GM21529 (cell line): Measurements from ENCODE around the gene KIF9.
"Not testable (repeated sequence)": the region's sequence is repeated elsewhere in the genome, so short reads cannot be mapped to it uniquely, and the experiment has no call there.

Experiments
- ATAC-seq: cut with Tn5 transposase; IDR thresholded peaks from one replicate; pipeline ENCODE4 v1.9.1; 2021; ENCODE audit not compliant: unreplicated experiment

The KIF9 gene

DNA sequence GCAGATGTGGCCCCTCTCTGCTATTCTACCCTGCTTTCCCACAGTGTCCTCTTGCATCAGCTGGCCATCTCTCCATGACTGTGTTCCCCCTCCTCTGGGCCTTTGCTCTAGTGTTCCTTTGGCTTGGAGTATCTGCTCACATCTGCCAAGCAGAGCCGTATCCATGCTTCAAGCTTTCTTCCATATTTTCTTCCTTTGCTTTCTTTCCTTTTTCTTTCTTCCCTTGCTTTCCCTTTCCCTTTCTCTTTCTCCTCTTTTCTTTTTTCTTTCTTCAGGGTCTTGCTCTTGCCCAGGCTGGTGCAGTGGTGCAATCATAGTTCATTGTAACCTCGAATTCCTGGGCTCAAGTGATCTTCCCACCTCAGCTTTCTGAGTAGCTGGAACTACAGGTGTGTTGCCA lies 12.7 kb upstream of the KIF9 start:
- ATAC-seq, result no peak

DNA sequence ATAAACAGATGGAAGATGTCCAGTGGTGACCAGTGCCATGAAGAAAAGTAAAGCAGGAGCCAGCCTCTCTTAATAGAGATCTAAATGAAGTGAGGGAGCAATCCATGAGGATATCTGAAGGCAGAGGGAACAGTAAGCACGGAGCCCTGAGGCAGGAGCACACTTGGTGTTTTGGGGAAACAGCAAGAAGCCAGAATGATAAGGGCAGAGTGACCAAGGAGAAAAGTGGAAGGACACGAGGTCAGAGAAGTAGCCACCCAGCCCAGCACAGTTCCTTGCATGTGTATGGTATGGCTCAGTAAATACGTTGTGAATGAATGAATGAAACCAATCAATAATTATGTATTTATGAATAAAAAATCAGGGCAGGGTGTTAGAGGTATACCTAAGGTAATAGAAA lies 11.8 kb upstream of the KIF9 start:
- ATAC-seq, result no peak

DNA sequence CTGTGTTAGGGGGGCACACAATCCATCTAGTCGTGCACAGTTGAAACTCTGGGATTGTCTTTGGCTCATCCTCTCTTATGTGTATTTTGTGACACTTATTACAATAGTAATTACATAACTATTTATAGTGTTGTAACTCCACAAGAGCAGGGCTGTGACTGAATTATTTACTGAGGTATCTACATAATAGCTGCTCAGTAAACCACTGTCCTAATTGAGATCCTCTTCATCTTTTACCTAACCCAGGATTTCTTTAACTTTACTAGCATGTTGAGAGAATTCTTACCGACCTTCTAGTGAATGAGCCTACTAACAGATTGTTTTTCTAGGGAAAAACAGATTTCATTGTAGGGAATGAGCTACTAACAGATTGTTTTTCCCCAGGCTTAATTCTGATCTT lies 11.2 kb upstream of the KIF9 start:
- no peak for ATAC-seq

DNA sequence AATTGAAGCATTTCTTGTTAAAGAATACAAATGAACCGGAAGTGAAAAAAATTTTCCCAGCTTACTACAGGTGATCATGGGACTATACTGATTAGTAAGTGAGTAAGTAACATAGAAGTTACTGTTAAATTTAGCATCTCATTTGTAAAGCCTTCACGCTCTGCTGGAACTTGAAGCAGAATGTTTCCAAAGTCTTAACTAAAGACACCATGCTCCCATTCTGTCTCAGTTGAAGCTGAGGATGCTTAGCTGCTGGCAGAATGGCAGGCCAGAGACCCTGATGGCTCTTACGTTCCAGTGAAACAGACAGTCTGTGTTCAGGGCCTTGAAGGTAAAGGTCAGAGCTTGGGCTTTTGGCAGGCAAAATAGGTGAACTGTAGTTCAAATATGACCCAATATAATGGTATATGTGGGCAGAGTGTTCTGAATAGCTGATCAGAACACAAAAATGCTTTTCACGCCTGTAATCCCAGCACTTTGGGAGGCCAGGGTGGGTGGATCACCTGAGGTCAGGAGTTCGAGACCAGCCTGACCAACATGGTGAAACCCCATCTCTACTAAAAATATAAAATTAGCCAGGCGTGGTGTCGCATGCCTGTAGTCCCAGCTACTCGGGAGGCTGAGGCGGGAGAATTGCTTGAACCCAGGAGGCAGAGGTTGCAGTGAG lies 9.3 kb upstream of the KIF9 start:
- not testable (repeated sequence) for ATAC-seq

DNA sequence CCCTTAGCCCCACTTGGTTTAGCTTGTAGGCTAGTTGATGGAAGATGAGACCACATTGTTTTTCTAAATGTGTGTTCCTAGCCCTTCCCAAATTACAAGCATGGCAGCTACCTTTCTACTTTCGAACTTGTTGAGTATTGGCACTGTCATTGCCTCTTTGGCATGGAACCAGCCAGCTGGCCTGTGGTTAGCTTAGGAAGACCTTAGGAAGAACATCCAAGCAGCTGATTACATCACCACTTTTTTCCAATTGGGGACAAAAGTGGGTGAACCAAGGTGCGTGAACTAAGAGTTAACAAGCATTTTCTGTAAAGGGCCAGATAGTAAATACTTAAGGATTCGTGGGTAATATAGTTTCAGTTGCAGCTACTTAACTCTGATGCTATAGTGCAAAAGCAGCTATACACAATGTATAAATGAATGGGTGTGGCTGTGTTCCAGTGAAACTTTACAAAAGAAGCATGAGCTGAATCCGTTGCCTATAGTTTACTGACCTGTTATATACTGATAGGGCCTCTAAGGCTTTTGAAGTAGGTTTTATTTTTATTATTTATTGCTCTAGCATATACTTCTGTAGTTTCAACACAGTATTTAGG lies 8.7 kb upstream of the KIF9 start:
- no peak for ATAC-seq

DNA sequence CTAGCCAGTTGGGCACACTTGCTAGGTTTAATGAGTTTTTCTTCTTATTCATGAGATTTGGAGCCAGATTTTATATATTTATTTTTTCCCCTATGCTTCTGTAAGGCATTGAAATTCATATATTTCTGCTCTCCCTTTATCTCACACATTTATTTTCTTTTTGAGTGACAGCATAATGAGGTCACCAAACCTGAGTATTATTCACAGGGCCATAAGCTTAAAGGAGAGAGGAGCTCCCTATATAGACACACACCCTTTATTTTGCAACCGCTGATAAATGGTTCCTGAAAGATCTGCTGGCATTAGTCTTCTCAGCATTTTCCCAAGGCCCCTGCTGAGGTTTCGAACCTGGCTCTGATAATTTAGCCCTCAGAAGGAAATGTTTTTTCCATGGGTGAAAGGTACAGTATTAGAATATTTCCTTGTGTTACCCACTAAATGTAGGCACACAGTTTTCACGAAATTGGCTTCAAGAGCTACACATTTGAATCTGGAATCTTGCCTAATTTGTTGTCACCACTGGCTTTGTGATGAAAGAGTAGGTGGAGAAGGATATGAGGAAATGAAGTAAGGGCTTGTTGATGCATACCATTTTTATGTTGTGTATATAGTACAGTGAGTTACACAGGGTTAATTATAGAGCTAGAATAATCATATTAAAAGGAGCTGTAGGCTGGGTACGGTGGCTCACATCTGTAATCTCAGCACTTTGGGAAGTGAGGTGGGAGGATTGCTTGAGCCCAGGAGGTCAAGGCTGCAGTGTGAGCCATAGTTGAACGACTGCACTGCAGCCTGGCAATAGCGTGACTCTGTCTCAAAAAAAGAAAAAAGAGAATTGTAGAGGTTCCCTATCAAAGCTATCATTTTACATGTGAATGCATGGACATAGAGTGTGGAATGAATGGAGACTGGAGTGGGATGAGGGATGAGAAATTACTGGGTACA lies 6.6 kb upstream of the KIF9 start:
- no peak for ATAC-seq

DNA sequence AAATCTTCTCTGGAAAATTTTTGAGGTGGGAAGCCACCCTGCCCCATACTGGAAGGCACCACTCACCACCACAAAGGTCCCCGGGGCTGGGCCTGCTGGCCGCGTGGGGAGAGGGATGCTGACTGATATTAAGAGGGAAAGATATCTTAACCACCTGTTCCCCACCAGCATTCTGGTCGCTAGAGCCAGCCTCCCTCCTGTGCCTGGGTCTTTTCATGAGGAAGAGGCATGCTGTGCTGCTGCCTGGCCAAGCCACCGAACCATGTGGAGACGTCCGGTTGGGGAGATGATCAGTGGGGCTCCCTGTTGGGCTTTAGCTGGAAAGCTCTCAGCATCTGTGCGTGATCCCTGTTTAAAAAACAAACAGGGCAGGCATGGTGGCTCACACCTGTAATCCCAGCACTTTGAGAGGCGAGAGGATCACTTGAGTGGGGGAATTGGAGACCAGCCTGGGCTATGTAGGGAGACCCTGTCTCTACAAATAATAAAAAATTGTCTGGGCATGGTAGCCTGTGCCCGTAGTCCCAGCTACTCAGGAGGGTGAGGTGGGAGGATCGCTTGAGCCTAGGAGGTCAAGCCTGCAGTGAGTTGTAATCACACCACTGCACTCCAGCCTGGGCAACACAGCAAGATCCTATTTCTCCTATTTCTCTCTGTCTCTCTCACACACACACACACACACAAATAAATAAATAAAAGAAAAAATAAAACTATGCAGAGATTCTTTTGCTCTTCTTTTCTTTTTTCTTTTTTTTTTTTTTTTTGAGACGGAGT lies 1.2 kb upstream of the KIF9 start:
- ATAC-seq, result no peak

DNA sequence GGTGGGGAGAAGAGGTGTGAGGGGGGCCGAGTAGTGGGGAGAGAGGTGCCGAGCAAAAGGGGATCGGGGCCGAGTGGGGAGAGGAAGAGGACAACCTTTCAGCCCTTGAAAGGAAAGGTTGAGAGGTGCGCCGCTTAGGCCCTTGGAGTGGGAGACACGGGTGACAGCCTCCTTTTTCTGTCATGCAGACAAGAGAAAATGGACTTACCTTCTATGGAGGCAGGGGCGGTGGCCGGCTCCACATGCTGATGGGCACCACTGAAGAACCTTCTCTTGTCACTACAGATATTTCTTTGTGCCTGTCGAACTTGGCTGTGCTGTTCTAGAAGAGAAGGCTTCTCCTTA lies 566 bp upstream of the KIF9 start:
- ATAC-seq, result peak; percentile 4

DNA sequence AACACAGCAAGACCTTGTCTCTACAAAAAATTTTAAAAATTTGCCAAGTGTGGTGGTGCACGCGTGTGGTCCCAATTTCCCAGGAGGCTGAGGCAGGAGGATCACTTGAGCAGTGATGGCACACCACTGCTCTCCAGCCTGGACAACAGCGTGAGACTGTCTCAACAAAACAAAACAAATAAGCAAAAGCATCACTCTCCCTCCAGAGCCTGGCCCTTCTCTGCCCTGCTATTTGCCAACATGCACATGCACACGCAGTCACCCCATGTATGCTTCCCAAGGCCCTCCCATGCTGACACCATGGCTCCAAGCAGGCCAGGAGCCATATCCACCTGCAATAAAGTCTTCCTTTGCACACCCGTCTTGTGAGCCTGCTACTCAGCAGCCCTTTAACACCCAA lies 2.1 kb downstream of the KIF9 start:
- ATAC-seq, result no peak

DNA sequence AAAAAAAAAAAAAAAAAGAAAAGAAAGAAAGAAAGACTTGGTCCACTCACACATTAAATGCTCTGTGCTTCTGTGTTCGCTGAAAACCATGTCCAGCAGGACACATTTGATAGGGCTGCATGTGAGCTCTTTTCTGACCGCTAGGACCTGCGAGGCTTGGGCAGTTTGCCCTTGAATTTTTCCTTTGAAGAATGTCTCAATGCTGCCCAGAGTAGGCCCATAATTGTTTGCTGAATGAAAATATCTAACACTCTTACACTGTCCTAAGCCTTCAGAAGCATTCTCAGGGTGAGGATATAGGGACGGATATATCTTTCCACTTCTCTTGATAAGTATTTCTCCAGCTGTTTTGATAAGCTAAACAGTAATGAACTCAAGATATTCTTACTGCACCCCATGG lies 6.0 kb downstream of the KIF9 start:
- ATAC-seq, result no peak

DNA sequence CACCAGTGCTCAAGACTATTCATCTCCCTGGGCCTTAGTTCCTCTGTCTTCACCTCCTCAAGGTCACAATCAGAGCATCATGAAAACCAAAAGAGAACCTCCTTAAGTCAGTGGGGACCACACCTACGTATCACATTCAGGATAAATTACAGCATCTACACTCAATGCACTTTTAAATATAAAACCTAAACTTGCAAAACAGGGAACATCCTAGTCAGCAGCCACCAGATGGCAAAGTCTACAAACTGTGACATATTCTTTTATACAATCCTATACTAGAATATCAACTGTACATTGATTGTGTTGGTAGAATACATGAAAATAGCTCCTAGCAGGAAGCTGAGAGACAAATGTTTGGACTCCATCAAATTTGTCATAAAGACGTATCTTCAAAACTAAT lies 7.9 kb downstream of the KIF9 start:
- ATAC-seq, result no peak

DNA sequence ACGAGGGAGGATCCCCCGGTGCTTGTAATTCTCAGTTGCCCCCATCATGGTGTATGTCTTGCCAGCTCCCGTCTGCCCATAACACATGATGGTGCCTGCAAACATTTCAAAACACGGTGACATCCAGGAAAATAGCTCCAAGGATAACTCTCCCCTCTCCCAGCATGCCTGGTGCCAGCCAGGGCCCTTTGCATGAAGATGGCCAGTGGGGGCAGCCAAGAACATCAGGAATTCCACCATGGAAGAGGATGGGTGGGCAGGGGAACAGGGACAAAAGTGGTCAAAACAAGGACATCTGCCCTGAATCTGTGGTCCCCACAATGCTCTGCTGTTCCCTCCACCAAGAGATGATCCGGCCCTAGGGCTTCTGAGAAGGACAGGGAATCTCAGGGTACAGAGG lies 9.0 kb downstream of the KIF9 start:
- ATAC-seq, result no peak

DNA sequence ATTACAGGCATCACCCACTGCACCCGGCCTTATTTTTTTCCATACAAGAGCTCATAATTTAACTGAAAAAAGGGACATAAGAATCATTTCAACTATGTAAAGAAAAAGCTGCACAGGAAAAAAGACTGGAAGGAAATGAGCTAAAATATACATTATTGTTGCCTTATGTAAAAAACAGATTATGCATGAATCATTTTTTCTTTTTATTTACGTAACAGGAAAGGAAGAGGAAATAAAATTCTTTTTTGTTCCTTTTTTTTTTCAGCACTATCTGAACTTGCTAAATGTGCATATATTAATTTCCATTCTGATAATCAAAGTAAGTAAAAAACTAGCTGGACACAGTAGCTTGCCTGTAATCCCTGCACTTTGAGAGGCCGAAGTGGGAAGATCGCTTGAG lies 12.1 kb downstream of the KIF9 start:
- no peak for ATAC-seq

DNA sequence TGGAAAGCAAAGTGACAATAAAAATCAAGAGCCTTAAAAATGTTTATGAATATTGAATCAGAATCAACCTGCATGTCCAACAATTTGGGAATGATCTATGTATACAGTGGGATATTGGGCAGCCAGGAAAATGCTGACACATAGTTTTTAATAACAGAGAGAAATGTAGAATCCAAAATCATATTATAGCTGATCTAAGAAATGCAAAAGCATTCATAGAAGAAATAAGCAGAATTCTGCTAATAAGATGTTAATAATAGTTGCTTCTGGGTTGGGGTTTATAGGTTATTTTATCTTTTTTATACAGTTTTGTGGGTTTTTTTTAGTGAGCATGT lies 15.1 kb downstream of the KIF9 start:
- no peak for ATAC-seq

DNA sequence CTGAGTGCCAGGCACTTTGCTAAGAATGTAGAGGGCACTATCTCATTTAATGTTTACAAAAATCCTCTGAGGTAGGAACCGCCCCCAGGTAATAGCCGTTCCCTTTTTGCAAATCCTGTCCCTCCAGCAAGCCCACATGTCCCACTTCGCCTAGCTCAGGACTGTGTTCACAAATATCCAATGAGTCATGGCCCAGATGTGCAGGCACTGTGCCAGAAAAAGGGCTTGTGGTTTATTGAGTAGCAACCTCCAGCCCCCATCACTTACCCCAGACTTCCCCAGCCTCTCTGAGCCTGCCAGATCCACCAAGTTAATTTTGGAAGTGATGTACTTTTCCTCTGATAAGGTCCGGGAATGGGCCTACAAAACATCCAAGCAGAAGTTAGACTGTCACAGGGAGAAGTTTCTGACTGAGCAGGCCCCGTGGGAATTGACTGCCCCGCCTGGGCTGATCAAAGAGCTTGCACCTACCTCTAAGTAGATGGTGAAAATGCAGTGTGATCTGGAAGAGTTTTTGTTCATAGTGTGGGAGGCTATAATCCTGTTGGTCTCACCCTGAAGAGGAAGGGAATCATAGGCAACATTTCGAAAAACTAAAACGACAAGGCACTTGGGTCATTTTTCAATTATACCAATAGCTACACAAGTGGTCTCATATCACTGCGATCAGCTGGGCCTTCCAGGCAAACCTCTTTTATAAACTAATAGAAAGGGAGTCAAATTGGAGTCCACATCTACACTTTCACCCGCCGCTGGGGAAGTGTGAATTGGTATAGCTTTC lies 15.7 kb downstream of the KIF9 start:
- ATAC-seq, result no peak

DNA sequence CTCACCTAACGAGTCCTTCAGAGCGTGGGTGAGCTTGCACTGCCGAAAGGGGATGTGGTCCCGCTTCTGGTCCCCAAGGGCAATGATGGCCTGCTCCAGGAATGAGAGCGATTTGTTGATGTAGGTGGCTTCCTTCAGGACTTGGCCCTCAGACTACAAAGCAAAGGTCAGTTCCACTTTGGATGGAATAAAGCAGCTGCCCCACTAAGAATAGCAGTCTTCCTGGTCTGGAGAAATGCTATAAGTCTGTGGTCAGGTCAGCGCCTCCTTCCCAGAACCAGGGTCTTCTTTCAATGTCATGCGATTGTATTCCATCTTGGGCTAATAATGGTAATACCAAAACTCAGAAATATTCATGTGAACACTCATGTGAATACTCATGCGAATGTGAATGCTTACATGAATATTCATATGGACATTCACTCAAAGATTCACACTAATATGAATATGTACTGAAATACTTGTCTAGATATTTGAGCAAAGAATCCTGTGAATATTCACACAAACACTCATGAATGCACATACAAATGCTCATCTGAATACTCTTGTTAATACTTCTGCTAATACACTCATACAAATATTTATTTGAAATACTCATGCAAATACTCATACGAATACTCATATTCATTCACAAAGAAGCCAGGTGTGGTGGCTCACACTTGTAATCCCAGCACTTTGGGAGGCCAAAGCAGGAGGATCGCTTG lies 16.7 kb downstream of the KIF9 start:
- ATAC-seq, result no peak

DNA sequence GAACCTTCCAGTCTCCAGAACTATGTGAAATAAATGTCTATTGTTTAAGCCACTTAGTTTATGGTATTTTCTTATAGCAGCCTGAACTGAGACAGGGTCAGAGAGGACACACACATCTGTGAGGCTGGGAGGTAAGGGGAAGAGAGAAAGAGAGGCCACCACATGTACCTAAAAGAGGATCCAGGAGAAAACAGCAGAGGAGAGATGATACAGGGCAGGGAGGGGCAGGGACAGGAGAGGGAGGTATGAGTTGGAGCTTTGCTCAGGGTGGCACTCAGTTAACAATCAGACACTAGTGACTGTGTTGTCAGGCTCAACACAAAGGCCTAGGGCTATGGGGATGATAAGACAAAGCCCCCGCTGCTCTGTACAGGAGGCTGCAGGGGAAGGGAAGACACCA lies 17.6 kb downstream of the KIF9 start:
- ATAC-seq, result no peak

DNA sequence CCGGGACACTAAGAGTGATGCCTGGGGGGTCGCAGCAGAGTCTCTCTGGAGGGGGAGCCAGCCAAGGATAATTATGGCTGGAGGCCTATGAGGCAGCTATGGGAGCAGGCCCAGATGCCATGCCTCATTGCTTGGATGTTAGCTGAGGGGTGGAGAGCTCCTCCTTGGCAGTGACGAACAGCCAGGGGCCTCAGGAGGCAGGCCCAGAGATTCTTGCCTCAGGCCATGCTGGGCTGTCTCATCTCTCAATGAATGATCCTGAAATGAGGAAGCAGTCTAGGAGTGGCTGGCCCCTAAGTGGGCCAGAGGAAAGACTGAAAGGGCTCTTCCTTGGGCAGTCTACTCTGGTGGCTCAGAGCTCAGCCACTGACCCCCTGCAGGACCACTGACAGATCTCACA lies 21.3 kb downstream of the KIF9 start:
- no peak for ATAC-seq

DNA sequence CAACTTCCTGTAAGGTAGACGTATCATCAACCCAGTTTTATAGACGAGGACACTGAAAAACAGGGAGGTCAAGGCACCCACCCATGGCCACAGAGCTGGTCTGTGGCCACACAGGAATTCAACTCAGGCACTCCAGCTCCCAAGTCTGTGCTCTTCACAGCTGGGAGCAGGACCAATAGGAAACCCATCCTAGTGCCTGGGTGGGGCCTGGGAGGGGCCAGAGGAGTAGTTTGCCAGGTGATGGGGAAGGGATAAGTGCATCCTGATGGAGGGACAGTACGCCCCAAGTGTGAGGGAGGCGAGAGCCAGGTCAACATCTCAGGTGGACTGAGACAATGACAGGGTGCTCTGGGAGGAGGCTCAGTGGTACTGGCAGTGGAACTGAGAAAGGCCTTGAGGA lies 22.0 kb downstream of the KIF9 start:
- no peak for ATAC-seq

DNA sequence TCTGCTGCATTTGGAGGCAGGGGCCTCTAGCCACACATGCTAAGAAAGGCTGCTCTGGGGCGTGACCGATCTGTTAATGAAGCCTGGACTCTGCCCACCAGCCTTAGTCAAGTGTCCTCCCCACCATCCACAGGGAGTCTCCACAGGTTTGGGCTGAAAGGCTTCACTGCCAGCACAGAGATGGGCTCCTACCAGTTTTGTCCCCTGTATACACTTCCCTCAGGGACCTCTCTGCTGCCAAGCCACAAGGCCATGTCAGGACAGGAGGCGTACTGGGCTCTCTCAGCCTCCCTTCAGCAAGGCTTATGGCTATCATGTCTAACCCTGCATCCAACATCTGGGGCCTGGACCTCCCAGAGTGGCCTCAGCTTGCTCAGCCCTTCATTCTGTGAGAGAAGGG lies 23.5 kb downstream of the KIF9 start:
- no peak for ATAC-seq
